GM13977 (cell line): ENCODE measurements around the gene PPAN.

Experiments used
- DNase-seq: peaks from one replicate; pipeline ENCODE4 v3.0.0; 2012; ENCODE audit warnings: low spot score
- CTCF ChIP-seq: IDR thresholded peaks from 2 replicates; pipeline ENCODE4 v1.5.1; 2012; ENCODE audit warnings: mild to moderate bottlenecking, control low read depth; ENCODE audit not compliant: insufficient read depth; ENCODE audit errors: extremely low read depth, missing control alignments
- in situ Hi-C: fragments of 300-500 bp; cut with MboI; formaldehyde crosslinking; loops from one replicate; pipeline ENCODE4 v1.12.0; 2022; ENCODE audit warnings: low sequenced_read_pairs, low pct_unique_long_range_greater_than_20kb, mixed read lengths, inconsistent platforms; ENCODE audit not compliant: unreplicated experiment

The PPAN gene

GRCh38 chr19:10092648-10093294 is 13.4 kb upstream of the PPAN start:
- DNase-seq, result no peak
- TF ChIP-seq CTCF, result no peak
- in situ Hi-C loops, result no loop called here

GRCh38 chr19:10093295-10094186 is 12.6 kb upstream of the PPAN start:
- no peak for DNase-seq
- TF ChIP-seq CTCF, result no peak
- in situ Hi-C loops, result no loop called here

GRCh38 chr19:10095622-10095947 is 10.6 kb upstream of the PPAN start:
- TF ChIP-seq CTCF, result no peak
- in situ Hi-C loops, result no loop called here

GRCh38 chr19:10095948-10096614 is 10.1 kb upstream of the PPAN start:
- peak; percentile 99 for DNase-seq
- no peak for TF ChIP-seq CTCF
- in situ Hi-C loops, result no loop called here

More at GRCh38 chr19:10095622-10095947, 10.6 kb upstream of the PPAN start:
- no peak for DNase-seq

GRCh38 chr19:10096615-10096963 is 9.6 kb upstream of the PPAN start:
- DNase-seq, result no peak
- in situ Hi-C loops, result no loop called here
- no peak for TF ChIP-seq CTCF

GRCh38 chr19:10100163-10100785 is 5.9 kb upstream of the PPAN start:
- no peak for TF ChIP-seq CTCF
- in situ Hi-C loops, result no loop called here
- no peak for DNase-seq
